HuH-7 (cell line): ENCODE results near the gene VPS18.

ENCODE experiments used
- DNase-seq: peaks from one replicate; pipeline ENCODE4 v3.0.0; 2011; ENCODE audit warnings: low spot score

Gene VPS18

GRCh38 chr15:40869686-40870085 is 24.6 kb upstream of the VPS18 start:
- DNase-seq, result no peak

GRCh38 chr15:40870716-40871115 is 23.5 kb upstream of the VPS18 start:
- DNase-seq, result no peak

- DNase-seq, result no peak
Measured at GRCh38 chr15:40871749-40872617, 22.3 kb upstream of the VPS18 start.

GRCh38 chr15:40872791-40873693 is 21.2 kb upstream of the VPS18 start:
- no peak for DNase-seq

DNA sequence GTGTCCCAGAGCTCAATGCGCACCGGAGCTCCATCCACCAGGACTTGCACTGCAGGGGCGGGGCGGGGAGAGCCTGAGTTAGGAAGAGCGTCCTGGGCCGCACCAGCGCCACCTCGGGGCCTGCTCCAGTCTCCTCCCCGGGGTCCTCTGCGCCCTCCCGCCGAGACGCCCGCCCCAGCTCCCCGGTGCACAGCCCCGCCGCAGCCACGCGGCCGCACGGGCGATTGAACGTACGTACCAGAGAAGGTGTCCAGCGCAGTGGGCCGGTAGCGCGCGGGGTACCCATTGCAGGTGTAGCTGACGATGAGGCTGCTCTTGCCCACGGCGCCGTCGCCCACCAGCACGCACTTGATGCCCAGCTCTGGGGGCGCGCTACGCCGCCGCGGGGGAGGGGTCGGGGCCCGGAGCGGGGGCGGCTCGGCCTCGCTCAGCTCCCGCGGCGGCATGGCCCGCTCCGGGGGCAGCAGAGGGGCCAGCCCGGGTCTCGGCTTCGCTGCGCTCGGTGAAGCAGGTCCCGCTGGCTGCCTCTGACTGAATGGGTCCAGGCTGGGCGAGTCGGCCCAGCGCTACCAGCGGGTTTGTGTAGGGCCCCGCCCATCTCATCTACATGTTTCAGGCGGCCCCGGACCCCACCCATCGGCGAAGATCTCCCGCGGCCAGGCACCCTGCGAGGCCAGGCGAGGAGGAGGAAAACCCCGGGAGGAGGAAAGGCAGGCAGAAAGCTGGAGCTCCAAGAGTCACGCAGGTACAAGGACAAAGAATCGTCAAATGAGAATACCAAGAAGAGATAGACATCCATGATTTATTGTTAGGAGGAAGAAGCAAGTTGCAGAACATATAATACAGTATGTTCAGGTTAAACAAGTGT is 20.3 kb upstream of the VPS18 start, which contains the start of gene RHOV:
RHOV (minus strand) TSS at position 541 of the 868 bp plus-strand sequence; CDS start at position 446, 95 bp downstream.
- DNase-seq, result peak; percentile 81

GRCh38 chr15:40875991-40876730 is 18.1 kb upstream of the VPS18 start:
- no peak for DNase-seq

DNA sequence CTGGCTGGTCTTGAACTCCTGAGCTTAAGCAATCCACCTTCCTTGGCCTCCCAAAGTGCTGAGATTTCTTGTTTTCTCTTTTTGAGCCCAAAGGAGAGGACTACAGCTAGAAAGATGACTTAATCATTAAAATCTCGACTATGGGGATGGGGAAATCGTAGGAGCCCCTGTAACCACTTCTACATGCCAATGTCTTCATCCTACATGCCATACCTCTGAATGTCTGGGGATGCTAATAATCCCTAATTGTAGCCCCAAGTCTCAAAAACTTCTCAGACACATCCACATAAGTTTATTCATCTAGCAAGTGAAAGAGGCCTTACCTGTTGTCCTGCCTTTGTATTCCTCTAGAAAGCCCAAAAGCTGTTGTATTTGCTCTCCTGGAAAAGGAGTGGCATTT is 16.6 kb upstream of the VPS18 start:
- DNase-seq, result no peak

GRCh38 chr15:40878785-40879184 is 15.5 kb upstream of the VPS18 start:
- no peak for DNase-seq

- no peak for DNase-seq
Measured at GRCh38 chr15:40879609-40880008, 14.6 kb upstream of the VPS18 start.

GRCh38 chr15:40881351-40881750 is 12.9 kb upstream of the VPS18 start:
- no peak for DNase-seq

- no peak for DNase-seq
Measured at GRCh38 chr15:40886586-40886985, 7.7 kb upstream of the VPS18 start.

GRCh38 chr15:40889112-40889511 is 5.1 kb upstream of the VPS18 start:
- DNase-seq, result no peak

DNA sequence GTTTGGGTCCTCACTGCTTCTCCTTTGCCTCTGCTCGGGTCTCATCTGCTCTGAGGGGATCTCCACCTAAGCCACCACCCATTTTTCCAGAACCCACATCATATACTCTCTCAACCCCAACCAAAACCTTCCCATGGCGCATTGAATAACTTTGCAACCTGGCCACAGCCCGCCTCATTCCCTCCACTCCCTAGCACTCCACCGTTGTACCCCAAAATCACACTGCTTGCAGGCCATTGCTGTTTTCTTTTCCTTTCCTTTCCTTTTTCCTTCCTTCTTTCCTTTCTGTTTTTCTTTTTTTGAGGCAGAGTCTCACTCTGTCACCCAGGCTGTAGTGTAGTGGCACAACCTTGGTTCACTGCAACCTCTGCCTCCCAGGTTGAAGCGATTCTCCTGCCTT is 3.1 kb upstream of the VPS18 start:
- DNase-seq, result no peak

DNA sequence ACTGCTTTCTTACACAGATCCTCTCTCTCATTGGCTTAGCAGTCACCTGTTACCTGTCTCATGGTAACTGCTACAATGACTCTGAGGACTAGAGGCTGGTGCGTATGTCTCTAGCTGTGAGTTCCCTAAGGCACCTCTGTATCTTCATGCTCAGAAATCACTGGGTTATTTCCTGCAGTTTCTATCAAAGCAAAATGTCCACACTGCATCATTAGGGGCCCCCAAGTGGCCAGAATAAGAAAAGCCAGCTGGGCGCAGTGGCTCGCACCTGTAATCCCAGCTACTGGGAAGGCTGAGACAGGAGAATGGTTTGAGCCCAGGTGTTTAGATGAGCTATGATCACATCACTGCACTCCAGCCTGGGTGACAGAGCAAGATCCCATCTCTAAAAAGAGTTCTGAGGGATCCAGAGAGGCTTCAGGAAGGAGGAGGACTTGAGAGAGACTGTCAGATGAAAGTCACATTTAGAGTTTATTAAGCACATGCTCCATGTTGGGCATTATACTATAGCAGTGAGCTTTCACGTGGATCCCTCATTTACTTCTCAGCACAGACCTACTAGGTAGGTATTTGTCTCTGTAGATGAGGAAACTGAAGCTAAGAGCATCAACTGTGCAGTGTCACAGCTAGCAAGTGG is 2.3 kb upstream of the VPS18 start:
- no peak for DNase-seq

DNA sequence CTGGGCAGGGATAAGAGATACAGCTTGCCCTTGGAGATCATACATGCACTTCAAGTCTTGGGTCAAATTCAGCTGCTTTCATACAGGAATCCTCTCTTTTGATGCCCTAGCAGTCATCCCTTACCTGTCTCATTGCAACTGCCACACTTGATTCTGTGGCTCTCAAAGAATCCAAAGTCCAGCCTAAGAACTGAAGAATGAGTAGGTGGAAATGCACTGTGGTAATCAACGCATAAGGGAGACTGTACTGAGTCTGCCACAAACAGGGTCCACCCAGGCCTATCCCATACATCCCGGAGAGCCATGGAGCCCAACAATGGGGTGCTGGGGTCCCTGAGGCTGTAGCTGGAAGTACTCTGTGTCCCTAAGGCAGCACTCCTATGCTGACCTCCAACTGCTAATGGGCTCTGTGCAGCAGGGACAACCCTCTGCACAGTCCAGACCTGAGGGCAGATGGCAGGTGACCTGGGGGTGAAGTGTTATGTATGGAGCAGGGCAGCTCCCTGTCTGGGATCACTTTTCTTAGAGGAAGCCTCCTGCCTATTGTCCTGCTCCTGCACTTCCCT is 1.7 kb upstream of the VPS18 start:
- DNase-seq, result no peak

DNA sequence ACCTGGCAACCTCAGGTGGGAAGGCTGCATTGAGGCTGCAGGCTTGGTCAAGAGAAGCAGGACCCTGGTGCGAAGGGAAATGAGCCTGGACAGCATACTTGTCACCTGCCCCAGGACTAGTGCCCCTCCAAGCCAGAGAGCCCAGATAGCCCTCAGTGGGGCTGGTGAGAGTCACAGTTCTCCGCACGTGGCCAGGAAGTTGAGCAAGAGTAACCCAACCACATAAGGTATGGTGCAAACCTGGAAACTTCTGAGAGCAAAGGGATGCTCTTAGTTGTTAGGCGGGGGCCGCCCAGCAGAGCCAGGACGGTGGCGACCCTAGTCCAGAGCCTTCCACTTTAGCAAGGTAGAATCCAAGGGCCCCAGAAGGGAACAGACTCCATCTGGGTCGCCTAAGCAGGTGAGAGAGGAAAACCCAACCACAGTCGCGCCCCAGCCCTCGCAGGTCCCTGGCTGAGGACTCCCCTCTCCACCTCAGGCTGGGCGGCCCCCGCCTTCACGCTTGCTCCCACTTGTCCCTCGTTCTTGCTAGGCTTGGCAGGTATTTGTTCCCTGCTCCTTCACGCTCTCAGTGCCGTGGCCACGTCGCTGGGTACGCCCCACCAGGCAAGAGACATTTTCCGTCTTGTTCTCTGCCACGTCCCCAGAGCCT is 1.1 kb upstream of the VPS18 start:
- DNase-seq, result no peak

DNA sequence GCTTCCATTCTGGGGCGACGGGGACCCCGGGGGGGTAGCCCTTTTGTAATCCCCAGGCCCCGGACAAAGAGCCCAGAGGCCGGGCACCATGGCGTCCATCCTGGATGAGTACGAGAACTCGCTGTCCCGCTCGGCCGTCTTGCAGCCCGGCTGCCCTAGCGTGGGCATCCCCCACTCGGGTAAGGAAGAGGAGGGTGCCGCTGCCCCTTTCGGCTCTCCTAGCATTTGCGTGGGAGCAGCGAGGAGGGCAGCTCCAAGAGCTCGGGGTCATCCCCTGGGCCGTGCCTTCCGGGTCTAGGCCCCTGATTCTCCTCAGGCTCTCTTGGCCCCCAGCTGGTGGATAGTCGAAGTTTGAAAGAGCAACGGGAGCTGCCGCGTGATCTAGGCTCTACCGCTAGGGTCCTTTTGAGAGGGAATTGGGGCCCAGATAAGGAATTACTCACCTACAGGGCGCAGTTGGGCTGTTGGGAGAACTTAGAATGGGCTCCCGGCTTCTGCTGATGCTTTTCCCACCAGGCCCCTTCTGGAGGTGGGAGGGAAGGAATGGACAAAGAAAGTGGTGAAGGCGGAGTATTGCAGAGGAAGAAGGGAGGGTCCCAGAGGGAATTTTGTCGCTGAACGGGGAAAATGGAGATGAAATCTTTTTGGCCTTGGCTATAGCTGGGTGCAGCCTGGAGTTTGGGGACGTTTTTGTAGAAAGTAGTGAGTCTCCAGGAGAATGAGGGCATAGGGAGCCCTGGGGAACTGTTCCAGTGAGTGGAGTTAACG is 615 bp downstream of the VPS18 start:
- DNase-seq, result peak; percentile 64

GRCh38 chr15:40899536-40900207 is 5.4 kb downstream of the VPS18 start:
- DNase-seq, result no peak
